ENCODE results near the gene URAD. TPM values are rescaled to one million over a fixed set of nuclear protein-coding genes. Genes with fewer than 3 reads are reported as not detected.

URAD gene
- total RNA-seq, 1 donor from 2014 or later, result not detected

Other genes with a start within 250 kb of the URAD start
- not detected in 2 replicates for gene GSX1, start 196.2 kb downstream of the URAD start, total RNA-seq
- not detected in 2 replicates for gene PDX1, start 68.7 kb downstream of the URAD start, total RNA-seq
- not detected in 2 replicates for gene CDX2, start 19.4 kb downstream of the URAD start, total RNA-seq
- gene FLT3, start 111.9 kb upstream of the URAD start, total RNA-seq, result not detected in 2 replicates
- 32.7 and 35.1 TPM in 2 replicates for gene PAN3, start 149.9 kb upstream of the URAD start, total RNA-seq

All from osteocyte (in vitro differentiated cells).